ENCODE measurements around the gene VAT1L. TPM values are rescaled to one million over a fixed set of nuclear protein-coding genes. Genes with fewer than 3 reads are reported as not detected.

The VAT1L gene
- total RNA-seq, 1 experiment from 2014 or later, result 0.10 TPM

- Histone ChIP-seq H3K79me2 (ENCODE audit: insufficient read depth, low read length) (no peaks in the 10 kb centered on the region), H3K4me3 (replicated peaks in 1 of 2; ENCODE audit: low read depth in 1 of 2, low read length in 2 of 2) (no peak overlapping the region), H3K4me1 (ENCODE audit: control insufficient read depth in 1 of 2, insufficient read depth in 2 of 2, low read length in 2 of 2) (peaks cover 0 to 6% of the 10 kb centered on the region in 2 experiments; a peak in 1 of 4 replicates), H3K27me3 (ENCODE audit: insufficient read depth, low read length) (no peaks in the 10 kb centered on the region), H3K9me3 (ENCODE audit: control insufficient read depth in 1 of 2, insufficient read depth in 1 of 2, low read depth in 1 of 2, low read length in 2 of 2) (peaks cover 0 to 5% of the 10 kb centered on the region in 2 experiments; a peak in 1 of 4 replicates), H3K36me3 (ENCODE audit: control insufficient read depth in 1 of 2, insufficient read depth in 2 of 2, low read length in 2 of 2) (no peaks in the 10 kb centered on the region), H4K20me1 (ENCODE audit: insufficient read depth) (no peaks in the 10 kb centered on the region), H2AFZ (ENCODE audit: low read depth, low read length, poor library complexity, severe bottlenecking) (no peak overlapping the region), H3K27ac (ENCODE audit: low read depth, low read length) (no peak overlapping the region), H3K9ac (ENCODE audit: low read length) (no peak overlapping the region), H3K9me2 (ENCODE audit: insufficient read depth) (no peaks in the 10 kb centered on the region), H3K4me2 (ENCODE audit: low read length) (no peak overlapping the region)
- ChIA-PET RAD21 (ENCODE audit: low non-redundant PET in 1 of 2, low total read pairs in 2 of 2, uncharacterized antibody in 2 of 2, unreplicated experiment in 2 of 2) (no interaction called here), CTCF (no interaction called here), POLR2A (no interaction called here)
- ATAC-seq (no peak), DNase-seq (ENCODE audit: low read depth, low spot score) (no peak)
- BruUV-seq (replicated peaks), result no TSS peak
- intact Hi-C loops (cut with micrococcal nuclease), result no loop called here
- TF ChIP-seq SP1 (IDR thresholded peaks at IDR 0.05; ENCODE audit: low read depth) (no peak), EGR1 (IDR thresholded peaks at IDR 0.05; ENCODE audit: low read depth) (no peak), EZH2 (IDR thresholded peaks at IDR 0.05) (no peak)
Observed at GRCh38 chr16:77998350-77999023, 210.1 kb downstream of the VAT1L start.

- no peaks in the 10 kb centered on the region for H4K20me1 ChIP-seq (ENCODE audit: insufficient read depth)
- no peaks in the 10 kb centered on the region for H3K9me2 ChIP-seq (ENCODE audit: insufficient read depth)
- no peak overlapping the region for H3K27ac ChIP-seq (ENCODE audit: low read depth, low read length)
- ChIA-PET CTCF (no interaction called here), RAD21 (ENCODE audit: low non-redundant PET in 1 of 2, low total read pairs in 2 of 2, uncharacterized antibody in 2 of 2, unreplicated experiment in 2 of 2) (no interaction called here), POLR2A (no interaction called here)
- ATAC-seq (no peak), DNase-seq (ENCODE audit: low read depth, low spot score) (no peak)
- no peak overlapping the region for H3K4me3 ChIP-seq (replicated peaks in 1 of 2; ENCODE audit: low read depth in 1 of 2, low read length in 2 of 2)
- H3K9ac ChIP-seq (ENCODE audit: low read length), result no peak overlapping the region
- no peak for TF ChIP-seq YY1 (IDR thresholded peaks at IDR 0.05; ENCODE audit: extremely low read depth, insufficient replicate concordance, low read depth, low read length)
- peaks cover 0 to 6% of the 10 kb centered on the region in 2 experiments; a peak in 1 of 4 replicates for H3K4me1 ChIP-seq (ENCODE audit: control insufficient read depth in 1 of 2, insufficient read depth in 2 of 2, low read length in 2 of 2)
- no peak overlapping the region for H2AFZ ChIP-seq (ENCODE audit: low read depth, low read length, poor library complexity, severe bottlenecking)
- H3K9me3 ChIP-seq (ENCODE audit: control insufficient read depth in 1 of 2, insufficient read depth in 1 of 2, low read depth in 1 of 2, low read length in 2 of 2), result no peaks in the 10 kb centered on the region
- no TSS peak for BruUV-seq (replicated peaks)
- no peaks in the 10 kb centered on the region for H3K36me3 ChIP-seq (ENCODE audit: control insufficient read depth in 1 of 2, insufficient read depth in 2 of 2, low read length in 2 of 2)
- no peak overlapping the region for H3K4me2 ChIP-seq (ENCODE audit: low read length)
- H3K79me2 ChIP-seq (ENCODE audit: insufficient read depth, low read length), result no peaks in the 10 kb centered on the region
- intact Hi-C loops (cut with micrococcal nuclease), result loop anchor here (5.0 kb wide), 1 partner anchor 96 kb away; the partner anchor contains the start of gene WWOX
- no peaks in the 10 kb centered on the region for H3K27me3 ChIP-seq (ENCODE audit: insufficient read depth, low read length)
Observed at GRCh38 chr16:78001451-78002025, 213.2 kb downstream of the VAT1L start.
